Ishikawa (cell line): ENCODE data around the gene PI4K2A.

Experiments
- CEBPB ChIP-seq: IDR thresholded peaks from 2 replicates; pipeline ENCODE4 v1.6.1; 2012
- CREB1 ChIP-seq: IDR thresholded peaks from 2 replicates; pipeline ENCODE4 v1.6.1; 2012; ENCODE audit warnings: low read depth
- EGR1 ChIP-seq: IDR thresholded peaks from 2 replicates; pipeline ENCODE4 v1.6.1; 2012
- EP300 ChIP-seq: IDR thresholded peaks from 2 replicates; pipeline ENCODE4 v1.6.1; 2012; ENCODE audit warnings: borderline replicate concordance
- FOXM1 ChIP-seq: IDR thresholded peaks from 2 replicates; pipeline ENCODE4 v1.6.1; 2012; ENCODE audit warnings: low read depth, borderline replicate concordance
- MAX ChIP-seq: IDR thresholded peaks from 2 replicates; pipeline ENCODE4 v1.6.1; 2012
- NFIC ChIP-seq: IDR thresholded peaks from 2 replicates; pipeline ENCODE4 v1.6.1; 2012
- RAD21 ChIP-seq: IDR thresholded peaks from 2 replicates; pipeline ENCODE4 v1.6.1; 2012; ENCODE audit warnings: low read depth
- REST ChIP-seq: IDR thresholded peaks from 2 replicates; pipeline ENCODE4 v1.6.1; 2012; ENCODE audit warnings: low read depth, mild to moderate bottlenecking
- TAF1 ChIP-seq: IDR thresholded peaks from 2 replicates; pipeline ENCODE4 v1.6.1; 2012; ENCODE audit warnings: low read depth, mild to moderate bottlenecking
- TCF12 ChIP-seq: IDR thresholded peaks from 2 replicates; pipeline ENCODE4 v1.6.1; 2012; ENCODE audit warnings: low read depth
- TEAD4 ChIP-seq: IDR thresholded peaks from 2 replicates; pipeline ENCODE4 v1.6.1; 2012
- USF1 ChIP-seq: IDR thresholded peaks from 2 replicates; pipeline ENCODE4 v1.6.1; 2012
- YY1 ChIP-seq: IDR thresholded peaks from 2 replicates; pipeline ENCODE4 v1.6.1; 2012; ENCODE audit warnings: low read depth
- ZBTB7A ChIP-seq: IDR thresholded peaks from 2 replicates; pipeline ENCODE4 v1.6.1; 2012; ENCODE audit warnings: low read depth

PI4K2A gene

GRCh38 chr10:97598407-97599271 lies 41.8 kb upstream of the PI4K2A start:
- TF ChIP-seq FOXM1 = no peak
- no peak for TF ChIP-seq EGR1
- TF ChIP-seq USF1 = no peak
- TF ChIP-seq MAX = no peak
- no peak for TF ChIP-seq TCF12
- TF ChIP-seq ZBTB7A = no peak
- no peak for TF ChIP-seq TAF1
- TF ChIP-seq TEAD4 = no peak
- TF ChIP-seq NFIC = no peak
- TF ChIP-seq EP300 = no peak
- TF ChIP-seq REST = no peak
- TF ChIP-seq YY1 = no peak
- TF ChIP-seq RAD21 = no peak
- no peak for TF ChIP-seq CREB1
- TF ChIP-seq CEBPB = no peak

GRCh38 chr10:97599272-97599619 lies 41.2 kb upstream of the PI4K2A start:
- no peak for TF ChIP-seq EGR1
- TF ChIP-seq MAX = no peak
- TF ChIP-seq FOXM1 = no peak
- TF ChIP-seq TAF1 = no peak
- no peak for TF ChIP-seq CEBPB

GRCh38 chr10:97600616-97601015 lies 39.9 kb upstream of the PI4K2A start:
- TF ChIP-seq CEBPB = no peak

- TF ChIP-seq RAD21 = no peak
- no peak for TF ChIP-seq CREB1
- TF ChIP-seq EP300 = no peak
- no peak for TF ChIP-seq ZBTB7A
- TF ChIP-seq EGR1 = no peak
- no peak for TF ChIP-seq TEAD4
- no peak for TF ChIP-seq TAF1
- no peak for TF ChIP-seq MAX
- TF ChIP-seq REST = no peak
- TF ChIP-seq NFIC = no peak
- TF ChIP-seq CEBPB = no peak
- TF ChIP-seq YY1 = no peak
- TF ChIP-seq FOXM1 = no peak
- TF ChIP-seq TCF12 = no peak
- no peak for TF ChIP-seq USF1
Observed at GRCh38 chr10:97601268-97602215, 38.9 kb upstream of the PI4K2A start.

- TF ChIP-seq TCF12 (no peak), CREB1 (no peak), EGR1 (no peak), RAD21 (no peak)
Observed at GRCh38 chr10:97607095-97607636, 33.3 kb upstream of the PI4K2A start.
